ENCODE data around the gene RPS17. TPM values are rescaled to one million over a fixed set of nuclear protein-coding genes. Genes with fewer than 3 reads are reported as not detected.

RPS17 gene
- 3,722 to 5,028 TPM (median 3,855 TPM) in 5 replicates for total RNA-seq (2022; extraction: Qiagen RNA extraction)

GRCh38 chr15:82540055-82540983 lies at the start of gene RPS17:
Gene RPS17, minus strand, starts transcription at chr15:82540457. Its CDS starts 29 bp downstream, at chr15:82540428.

Other genes with a start within 250 kb of the RPS17 start
- 0.18 to 0.38 TPM (median 0.35 TPM) in 5 replicates for gene GOLGA6L10, start 191.0 kb downstream of the RPS17 start, total RNA-seq (2022; extraction: Qiagen RNA extraction)
- gene GOLGA6L9, start 110.6 kb downstream of the RPS17 start, total RNA-seq (2022; extraction: Qiagen RNA extraction) = 1.4 to 2.2 TPM (median 2.1 TPM) in 5 replicates
- 2.0 to 4.0 TPM (median 3.3 TPM) in 5 replicates for gene CPEB1, start 106.9 kb upstream of the RPS17 start, total RNA-seq (2022; extraction: Qiagen RNA extraction)
- gene AP3B2, start 169.4 kb upstream of the RPS17 start, total RNA-seq (2022; extraction: Qiagen RNA extraction) = 0.77 to 0.89 TPM (median 0.80 TPM) in 5 replicates

Data from A549 treated with dexamethasone at 1 μM for 4 hours (cell line).